Head of caudate nucleus (tissue), 42 donors: Measurements from ENCODE around the gene TMEM86A.
A peak's percentile ranks its signal among the peaks of the same experiment; 100 is the strongest.

Source experiments
- DNase-seq, 42 donors: peaks; one replicate each; pipeline versions ENCODE4 v3.0.0 to v3.0.0-alpha.2; 2020 to 2021; ENCODE audit warnings: mixed read lengths in 7 of 42
- intact Hi-C: fragments of 100-400 bp; cut with DNase I; formaldehyde crosslinking; loops from one replicate; pipeline ENCODE4 v1.15.0; 2022

The TMEM86A gene

GRCh38 chr11:18720091-18720807, 21.7 kb downstream of the TMEM86A start:
- intact Hi-C loops = no loop called here
- DNase-seq = peak in 2 of 42 donors; percentile 27 to 66

- peak; percentile 67 to 95 (median 87) for DNase-seq
- intact Hi-C loops = no loop called here
Measured at GRCh38 chr11:18720808-18721560, 22.4 kb downstream of the TMEM86A start.

GRCh38 chr11:18721561-18722292, 23.1 kb downstream of the TMEM86A start:
- intact Hi-C loops = no loop called here
- peak in 18 of 42 donors; percentile 21 to 80 (median 52) for DNase-seq

DNA sequence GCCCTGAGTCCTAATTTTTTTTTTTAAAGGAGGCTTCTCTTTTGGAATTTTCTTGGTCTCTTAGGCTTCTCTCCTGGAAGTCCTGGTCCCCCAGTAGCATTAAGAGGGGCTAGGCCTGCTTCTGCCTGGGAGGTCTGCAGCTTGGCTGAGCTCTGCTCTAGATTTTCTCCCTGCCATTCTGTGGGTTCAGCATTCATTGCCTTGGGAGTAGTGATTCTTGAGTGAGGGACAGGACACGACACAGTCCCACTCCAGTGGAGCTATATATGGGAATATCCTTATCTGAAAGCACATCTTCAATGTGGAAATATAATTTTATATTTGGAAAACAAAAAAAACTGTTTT, 23.7 kb downstream of the TMEM86A start:
- no peak for DNase-seq
- intact Hi-C loops = no loop called here

DNA sequence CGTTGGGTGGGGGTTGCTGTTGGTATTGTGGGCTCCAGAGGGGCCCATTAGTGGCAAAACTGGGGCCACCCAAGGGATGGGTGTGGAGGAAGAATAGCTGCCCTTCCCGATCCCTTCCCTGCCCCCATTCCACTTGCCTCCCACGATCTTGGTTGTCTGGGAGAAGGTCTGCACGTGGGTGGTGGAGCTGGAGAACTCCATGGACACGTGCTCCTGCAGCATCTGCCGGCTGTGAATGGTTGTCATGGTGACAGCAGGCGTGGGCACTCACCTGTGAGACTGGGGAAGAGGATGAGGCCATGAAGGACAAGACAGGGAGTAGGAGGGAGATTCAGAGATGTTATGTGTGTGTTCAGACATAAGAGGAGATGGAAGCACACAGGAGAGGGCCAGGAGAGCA, 25.4 kb downstream of the TMEM86A start:
- intact Hi-C loops = no loop called here
- DNase-seq = peak; percentile 58 to 96 (median 84)

- intact Hi-C loops = no loop called here
- no peak for DNase-seq
Measured at GRCh38 chr11:18726040-18726439, 27.5 kb downstream of the TMEM86A start, which contains the start of gene IGSF22. IGSF22 (minus strand) TSS chr11:18726188; CDS start chr11:18724236, 1,952 bp downstream.

GRCh38 chr11:18727479-18728236, 29.1 kb downstream of the TMEM86A start:
- peak in 29 of 42 donors; percentile 33 to 79 (median 62) for DNase-seq
- intact Hi-C loops = no loop called here

- intact Hi-C loops = no loop called here
- DNase-seq = peak in 1 of 42 donors; percentile 34
Measured at GRCh38 chr11:18728658-18729057, 30.1 kb downstream of the TMEM86A start.

DNA sequence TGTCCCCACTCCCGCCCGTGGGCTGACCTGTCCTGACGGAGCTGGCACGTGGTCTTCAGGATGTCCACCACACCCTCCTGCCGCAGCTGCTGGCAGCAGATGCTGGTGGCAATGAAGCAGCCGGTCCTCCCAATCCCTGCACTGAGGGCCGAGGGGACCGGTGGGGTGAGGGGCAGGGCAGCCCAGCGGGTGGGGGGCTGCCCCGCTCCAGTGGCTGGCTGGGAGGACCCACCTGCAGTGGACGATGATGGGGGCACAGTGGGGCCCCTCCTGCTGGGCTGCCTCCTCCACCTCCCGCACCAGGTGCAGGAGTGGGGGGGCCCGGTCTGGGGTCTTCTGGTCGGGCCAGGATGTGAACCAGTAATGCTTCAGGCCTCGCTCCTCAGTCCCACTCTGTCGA, 30.8 kb downstream of the TMEM86A start:
- peak in 1 of 42 donors; percentile 42 for DNase-seq
- intact Hi-C loops = no loop called here

- DNase-seq = peak in 1 of 42 donors; percentile 43
- intact Hi-C loops = no loop called here
Measured at GRCh38 chr11:18730020-18730419, 31.4 kb downstream of the TMEM86A start.

- intact Hi-C loops = no loop called here
Measured at GRCh38 chr11:18731441-18731840, 32.9 kb downstream of the TMEM86A start.

GRCh38 chr11:18731949-18732821, 33.6 kb downstream of the TMEM86A start:
- DNase-seq = peak in 40 of 42 donors; percentile 53 to 90 (median 77)

More at GRCh38 chr11:18731441-18731840, 32.9 kb downstream of the TMEM86A start:
- no peak for DNase-seq

DNA sequence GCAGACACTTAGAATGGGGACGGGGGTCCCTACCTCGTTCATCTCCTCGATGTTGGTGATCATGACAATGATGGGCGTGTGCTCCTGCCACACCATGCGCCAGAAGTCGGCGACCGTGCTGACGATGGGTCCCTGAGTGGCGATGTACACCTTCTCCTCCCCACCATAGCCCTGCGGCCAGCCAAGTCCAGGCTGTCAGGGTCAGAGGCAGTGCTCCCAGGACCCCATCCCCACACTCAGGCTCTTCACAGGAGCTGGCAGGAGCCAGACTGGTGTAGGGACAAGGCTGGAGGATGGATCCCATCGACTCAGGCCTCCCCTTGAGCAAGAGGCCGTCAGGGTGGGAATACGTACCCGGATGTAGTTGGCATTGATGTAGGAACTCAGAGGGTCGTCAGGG, 34.6 kb downstream of the TMEM86A start:
- intact Hi-C loops = no loop called here
- DNase-seq = no peak

More at GRCh38 chr11:18731949-18732821, 33.6 kb downstream of the TMEM86A start:
- intact Hi-C loops = no loop called here

- DNase-seq = peak in 1 of 42 donors; percentile 41
- intact Hi-C loops = no loop called here
Measured at GRCh38 chr11:18736590-18737148, 38.1 kb downstream of the TMEM86A start.

- intact Hi-C loops = no loop called here
- no peak for DNase-seq
Measured at GRCh38 chr11:18737642-18738041, 39.1 kb downstream of the TMEM86A start.

DNA sequence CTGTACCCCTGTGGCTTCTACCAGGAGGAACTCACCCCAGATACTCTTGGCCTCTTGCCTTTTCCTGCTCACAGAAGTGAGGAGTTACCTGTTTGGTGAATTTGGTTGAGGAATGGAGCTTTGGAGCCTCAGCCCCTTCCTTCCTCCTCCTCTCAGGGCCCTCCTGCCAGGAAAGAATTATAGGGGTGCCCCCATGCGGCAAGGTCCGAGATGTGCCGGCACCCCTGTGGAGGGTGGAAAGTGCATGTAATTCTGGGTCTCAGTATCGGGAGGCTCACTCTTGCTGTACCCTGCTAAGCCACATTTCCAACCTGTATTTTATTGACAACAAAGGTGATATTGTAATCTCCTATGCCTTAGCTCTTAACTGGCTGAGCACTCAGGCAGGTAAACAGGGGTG, 41.1 kb downstream of the TMEM86A start:
- peak in 2 of 42 donors; percentile 36 to 47 for DNase-seq
- intact Hi-C loops = no loop called here

GRCh38 chr11:18741783-18742182, 43.2 kb downstream of the TMEM86A start:
- no peak for DNase-seq
- intact Hi-C loops = no loop called here

GRCh38 chr11:18743365-18743764, 44.8 kb downstream of the TMEM86A start:
- DNase-seq = no peak
- intact Hi-C loops = no loop called here
